GM12801 (cell line): ENCODE results near the gene SLC25A17.

Experiments used
- CTCF ChIP-seq: IDR thresholded peaks from one replicate; pipeline ENCODE4 v1.5.1; 2011; ENCODE audit warnings: control low read depth; ENCODE audit not compliant: insufficient read length; ENCODE audit errors: extremely low read depth

SLC25A17 gene

GRCh38 chr22:40792451-40792850 is 26.7 kb downstream of the SLC25A17 start:
- no peak for TF ChIP-seq CTCF

GRCh38 chr22:40791241-40791640 is 27.9 kb downstream of the SLC25A17 start:
- no peak for TF ChIP-seq CTCF

GRCh38 chr22:40789131-40789530 is 30.0 kb downstream of the SLC25A17 start:
- no peak for TF ChIP-seq CTCF

- TF ChIP-seq CTCF, result no peak
Measured at GRCh38 chr22:40782521-40782920, 36.6 kb downstream of the SLC25A17 start.

- no peak for TF ChIP-seq CTCF
Measured at GRCh38 chr22:40769761-40770160, 49.4 kb downstream of the SLC25A17 start.

GRCh38 chr22:40768206-40768605 is 50.9 kb downstream of the SLC25A17 start:
- no peak for TF ChIP-seq CTCF

GRCh38 chr22:40766956-40767355 is 52.2 kb downstream of the SLC25A17 start:
- TF ChIP-seq CTCF, result no peak
